Measurements from ENCODE around the gene B3GALT6.

B3GALT6 gene

DNA sequence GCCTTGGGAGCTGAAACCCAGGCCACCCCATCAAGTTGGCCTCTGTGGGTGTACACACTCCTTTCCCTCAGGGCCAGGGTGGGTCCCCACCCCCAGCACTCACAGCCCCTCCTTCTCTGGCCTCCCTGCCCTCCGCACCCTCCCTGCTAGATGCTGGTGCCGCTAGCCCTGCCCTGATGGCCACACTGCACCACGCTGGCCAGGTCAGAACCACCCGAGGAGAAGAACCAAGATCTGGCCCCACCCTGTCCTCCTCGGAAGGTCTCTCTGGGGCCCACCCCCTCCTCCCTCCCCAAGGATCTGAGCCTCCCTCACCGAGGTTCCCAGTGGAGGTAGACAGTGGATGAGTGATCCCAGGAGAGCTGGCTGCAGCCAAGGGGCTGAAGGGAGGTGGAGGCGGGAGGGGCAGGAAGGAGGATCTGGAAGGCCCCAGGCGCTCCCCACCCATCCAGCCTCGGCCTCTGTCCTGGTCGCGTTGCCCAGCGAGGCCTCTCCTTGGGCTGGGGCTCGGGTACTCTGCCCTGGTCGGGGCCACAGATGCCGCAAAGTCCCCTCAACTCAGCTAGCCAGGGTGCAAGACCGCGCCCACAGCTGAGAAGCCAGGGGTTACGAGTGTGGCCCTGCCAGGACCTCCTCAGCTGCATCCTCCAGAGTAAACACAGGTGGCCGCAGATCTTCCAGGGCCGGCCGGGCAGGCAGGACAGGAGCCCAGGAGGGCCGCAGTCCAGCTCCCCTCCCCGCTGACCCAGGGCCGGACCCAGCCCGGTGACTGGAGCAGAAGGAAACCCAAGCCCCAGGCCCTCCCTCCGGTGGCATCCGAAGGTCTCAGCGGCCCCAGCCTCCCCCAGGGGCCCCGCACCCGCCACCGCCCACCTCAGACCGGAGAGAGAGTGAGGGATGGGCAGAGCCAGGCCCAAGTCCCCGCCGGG lies 5.2 kb downstream of the B3GALT6 start:
- no peak overlapping the region for H3K9ac ChIP-seq (ENCODE audit: low read length)

DNA sequence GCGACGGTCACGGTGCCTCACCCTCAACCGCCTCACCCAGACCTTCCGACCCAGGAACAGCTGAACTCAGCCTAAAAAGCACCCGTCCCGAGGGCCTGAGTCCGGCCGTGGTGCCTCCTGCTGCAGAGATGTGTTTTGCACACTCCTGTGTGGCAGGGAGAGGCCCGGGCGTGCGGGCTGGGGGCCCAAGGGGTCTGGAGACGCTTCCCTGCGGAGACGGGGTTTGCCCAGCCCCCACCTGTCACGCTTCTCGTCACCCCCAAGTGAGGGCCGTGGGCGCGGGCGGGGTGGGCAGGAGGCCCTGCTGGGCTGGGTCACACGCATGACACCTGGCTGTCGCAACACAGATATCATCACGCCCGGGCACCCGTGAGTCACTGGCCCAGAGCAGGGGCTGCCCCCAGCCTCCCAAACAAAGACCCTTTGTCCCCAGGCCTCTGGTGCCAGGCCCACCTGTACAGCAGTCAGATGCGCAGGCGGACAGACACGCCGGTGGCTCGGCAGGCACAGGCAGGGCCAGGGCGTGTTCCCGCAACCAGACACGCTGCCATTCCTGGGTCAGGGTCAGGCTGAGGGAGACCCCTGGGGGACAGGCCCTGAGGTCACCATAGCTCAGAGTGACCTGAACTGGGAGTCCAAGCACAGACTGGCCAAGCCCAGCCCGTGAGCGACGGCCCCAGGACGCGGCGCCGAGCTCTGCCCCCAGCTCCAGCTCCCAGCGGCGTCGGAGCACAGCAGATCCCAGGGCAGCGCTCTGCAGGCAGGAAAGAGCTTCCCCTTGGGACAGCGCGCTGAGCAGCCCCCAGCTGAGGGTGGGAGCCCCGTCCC lies 6.1 kb downstream of the B3GALT6 start:
- Histone ChIP-seq H3K27ac (ENCODE audit: low read length) (no peak overlapping the region), H3K36me3 (replicated peaks; ENCODE audit: insufficient read depth, low read length) (no peaks in the 10 kb centered on the region), H3K9me3 (replicated peaks; ENCODE audit: insufficient read depth, low read length) (no peaks in the 10 kb centered on the region), H2AFZ (ENCODE audit: low read length) (no peak overlapping the region), H3K4me2 (ENCODE audit: low read depth, low read length) (no peak overlapping the region), H3K4me1 (ENCODE audit: low read length) (no peaks in the 10 kb centered on the region), H4K20me1 (ENCODE audit: insufficient read depth, low read length) (no peaks in the 10 kb centered on the region), H3F3A (ENCODE audit: insufficient read depth, low read length) (no peaks in the 10 kb centered on the region), H3K9me2 (replicated peaks; ENCODE audit: insufficient read depth, low read length) (no peaks in the 10 kb centered on the region), H3K9ac (ENCODE audit: low read length) (no peak overlapping the region), H3K27me3 (replicated peaks; ENCODE audit: insufficient read depth, low read length) (peaks cover 51% of the 10 kb centered on the region), H3K4me3 (ENCODE audit: low read length) (no peak overlapping the region), H3K79me2 (ENCODE audit: low read length) (peaks cover under 1% of the 10 kb centered on the region)
- DNase-seq, result no peak
- TF ChIP-seq EZH2 (optimal IDR thresholded peaks at IDR 0.05; ENCODE audit: low read depth, low read length), result no peak
- no peak for TF ChIP-seq EZH2phosphoT487 (IDR thresholded peaks at IDR 0.05; ENCODE audit: low read length)

More for the DNA sequence above, 5.2 kb downstream of the B3GALT6 start:
- peaks cover 4% of the 10 kb centered on the region for H3K79me2 ChIP-seq (ENCODE audit: low read length)
- no peak overlapping the region for H3K4me3 ChIP-seq (ENCODE audit: low read length)
- no peaks in the 10 kb centered on the region for H4K20me1 ChIP-seq (ENCODE audit: insufficient read depth, low read length)
- H3K9me2 ChIP-seq (replicated peaks; ENCODE audit: insufficient read depth, low read length), result no peaks in the 10 kb centered on the region
- H3K4me2 ChIP-seq (ENCODE audit: low read depth, low read length), result no peak overlapping the region
- H3K27ac ChIP-seq (ENCODE audit: low read length), result no peak overlapping the region
- no peaks in the 10 kb centered on the region for H3K36me3 ChIP-seq (replicated peaks; ENCODE audit: insufficient read depth, low read length)
- no peaks in the 10 kb centered on the region for H3K4me1 ChIP-seq (ENCODE audit: low read length)
- no peak for DNase-seq
- H3K9me3 ChIP-seq (replicated peaks; ENCODE audit: insufficient read depth, low read length), result no peaks in the 10 kb centered on the region
- H2AFZ ChIP-seq (ENCODE audit: low read length), result no peak overlapping the region
- no peaks in the 10 kb centered on the region for H3F3A ChIP-seq (ENCODE audit: insufficient read depth, low read length)
- no peak for TF ChIP-seq EZH2phosphoT487 (IDR thresholded peaks at IDR 0.05; ENCODE audit: low read length)
- TF ChIP-seq EZH2 (optimal IDR thresholded peaks at IDR 0.05; ENCODE audit: low read depth, low read length), result no peak
- TF ChIP-seq CTCF (IDR thresholded peaks at IDR 0.05; ENCODE audit: low read length), result no peak
- H3K27me3 ChIP-seq (replicated peaks; ENCODE audit: insufficient read depth, low read length), result peaks cover 47% of the 10 kb centered on the region

DNA sequence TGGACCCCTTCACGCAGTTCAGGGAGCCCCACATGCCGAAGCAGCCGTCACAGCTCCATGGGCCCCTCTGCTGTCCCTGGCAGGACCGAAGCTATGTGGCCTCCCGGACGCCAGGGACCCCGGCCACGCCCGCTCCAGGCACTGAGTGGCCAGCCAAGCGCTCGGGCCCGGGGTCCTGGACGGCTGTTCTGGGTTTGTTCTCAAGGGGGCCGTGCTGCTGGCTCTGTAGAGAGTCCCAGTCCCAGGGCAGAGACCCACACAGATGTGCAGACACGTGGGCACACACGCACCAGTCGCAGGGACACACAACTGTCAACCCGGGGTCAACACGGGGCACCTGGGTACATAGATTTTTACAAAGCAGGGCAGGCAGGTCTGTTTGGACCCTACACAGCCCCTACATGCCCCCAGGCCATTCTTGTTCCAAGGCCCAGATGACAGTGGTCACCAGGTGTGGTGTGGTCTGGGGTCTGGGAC lies 6.7 kb downstream of the B3GALT6 start:
- Histone ChIP-seq H3K4me1 (ENCODE audit: low read length) (no peaks in the 10 kb centered on the region), H4K20me1 (ENCODE audit: insufficient read depth, low read length) (no peaks in the 10 kb centered on the region), H2AFZ (ENCODE audit: low read length) (no peak overlapping the region), H3K9me2 (replicated peaks; ENCODE audit: insufficient read depth, low read length) (no peaks in the 10 kb centered on the region), H3K4me3 (ENCODE audit: low read length) (no peak overlapping the region), H3K36me3 (replicated peaks; ENCODE audit: insufficient read depth, low read length) (no peaks in the 10 kb centered on the region), H3K9me3 (replicated peaks; ENCODE audit: insufficient read depth, low read length) (no peaks in the 10 kb centered on the region), H3K27me3 (replicated peaks; ENCODE audit: insufficient read depth, low read length) (peaks cover 55% of the 10 kb centered on the region), H3K9ac (ENCODE audit: low read length) (no peak overlapping the region), H3F3A (ENCODE audit: insufficient read depth, low read length) (no peaks in the 10 kb centered on the region), H3K27ac (ENCODE audit: low read length) (no peak overlapping the region), H3K79me2 (ENCODE audit: low read length) (no peaks in the 10 kb centered on the region), H3K4me2 (ENCODE audit: low read depth, low read length) (no peak overlapping the region)
- TF ChIP-seq CTCF (IDR thresholded peaks at IDR 0.05; ENCODE audit: low read length) (no peak), EZH2phosphoT487 (IDR thresholded peaks at IDR 0.05; ENCODE audit: low read length) (no peak), EZH2 (optimal IDR thresholded peaks at IDR 0.05; ENCODE audit: low read depth, low read length) (no peak)
- no peak for DNase-seq
